RPMI8226 (cell line): ENCODE results near the gene CYTH1.

ENCODE experiments used
- DNase-seq: peaks from one replicate; pipeline ENCODE4 v3.0.0-alpha.2; 2015

Gene CYTH1, protein sequence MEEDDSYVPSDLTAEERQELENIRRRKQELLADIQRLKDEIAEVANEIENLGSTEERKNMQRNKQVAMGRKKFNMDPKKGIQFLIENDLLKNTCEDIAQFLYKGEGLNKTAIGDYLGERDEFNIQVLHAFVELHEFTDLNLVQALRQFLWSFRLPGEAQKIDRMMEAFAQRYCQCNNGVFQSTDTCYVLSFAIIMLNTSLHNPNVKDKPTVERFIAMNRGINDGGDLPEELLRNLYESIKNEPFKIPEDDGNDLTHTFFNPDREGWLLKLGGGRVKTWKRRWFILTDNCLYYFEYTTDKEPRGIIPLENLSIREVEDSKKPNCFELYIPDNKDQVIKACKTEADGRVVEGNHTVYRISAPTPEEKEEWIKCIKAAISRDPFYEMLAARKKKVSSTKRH

DNA sequence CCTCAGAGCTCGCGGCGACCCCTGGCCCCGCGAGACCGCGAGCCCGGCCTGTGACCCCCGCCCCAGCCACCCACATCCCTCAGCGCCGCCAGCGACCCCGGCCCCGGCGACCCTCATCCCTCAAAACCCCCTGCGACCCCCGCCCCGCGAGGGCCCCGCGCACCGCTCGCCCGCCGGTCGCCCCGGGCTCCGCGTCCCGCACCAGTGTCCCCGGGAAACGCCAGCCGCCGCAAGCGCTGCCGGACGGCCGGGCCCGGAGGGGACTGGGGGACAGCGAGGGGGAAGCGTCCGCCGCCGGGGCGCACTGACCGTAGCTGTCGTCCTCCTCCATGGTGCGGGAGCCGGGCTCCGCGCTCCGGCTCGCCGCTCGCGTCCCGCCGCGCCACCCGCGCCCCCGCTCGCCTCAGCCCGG is at the start of gene CYTH1:
CYTH1 (minus strand) TSS at position 381 of the 412 bp plus-strand sequence; CDS start at position 331, 50 bp downstream.
- no peak for DNase-seq

DNA sequence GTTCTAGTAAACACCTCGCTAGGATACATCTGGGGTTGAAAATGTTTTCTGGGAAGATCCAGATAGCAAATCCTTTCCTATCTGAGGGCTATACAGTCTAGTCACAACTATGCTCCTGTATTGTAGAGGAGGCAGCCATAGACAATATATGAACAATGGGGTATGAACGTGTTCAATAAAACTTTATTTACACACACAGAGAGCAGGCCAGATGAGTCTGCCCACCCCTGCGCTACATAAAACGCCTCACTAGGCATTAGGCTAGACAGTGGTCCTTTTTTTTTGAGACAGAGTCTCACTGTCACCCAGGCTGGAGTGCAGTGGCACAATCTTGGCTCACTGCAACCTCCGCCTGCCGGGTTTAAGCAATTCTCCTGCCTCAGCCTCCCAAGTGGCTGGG is 47.4 kb upstream of the CYTH1 start:
- no peak for DNase-seq

DNA sequence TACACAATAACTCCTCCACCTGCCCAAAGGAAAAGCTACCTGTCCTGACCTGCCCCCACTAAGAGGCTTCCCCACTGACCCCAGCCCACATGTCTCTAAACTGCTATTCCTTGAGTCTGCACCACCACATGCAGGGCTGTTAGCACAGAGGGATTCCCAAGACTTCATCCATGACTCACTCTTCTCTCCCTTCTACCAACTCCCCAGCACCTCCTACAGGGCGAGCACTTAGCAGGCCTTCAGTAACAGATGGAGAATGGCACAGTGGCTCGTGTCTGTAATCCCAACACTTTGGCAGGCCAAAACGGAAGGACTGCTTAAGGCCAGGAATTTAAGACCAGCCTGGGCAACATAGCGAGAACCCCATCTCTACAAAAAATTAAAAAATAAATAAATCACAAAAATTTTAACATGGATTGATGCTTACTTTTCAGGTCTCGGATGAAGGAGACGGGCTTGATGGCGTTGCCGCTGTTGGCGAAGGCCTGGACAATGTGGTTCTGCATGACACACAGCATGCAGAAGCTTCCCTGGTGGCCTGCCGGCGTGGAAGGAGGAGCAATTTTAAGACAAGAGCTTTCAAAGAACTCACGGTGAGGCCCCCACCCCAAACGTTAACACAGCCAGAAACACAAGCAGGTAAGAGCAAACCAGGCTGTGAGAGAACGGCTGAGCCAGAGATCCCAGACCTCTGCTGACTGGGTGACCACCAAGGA is 46.6 kb upstream of the CYTH1 start:
- no peak for DNase-seq

DNA sequence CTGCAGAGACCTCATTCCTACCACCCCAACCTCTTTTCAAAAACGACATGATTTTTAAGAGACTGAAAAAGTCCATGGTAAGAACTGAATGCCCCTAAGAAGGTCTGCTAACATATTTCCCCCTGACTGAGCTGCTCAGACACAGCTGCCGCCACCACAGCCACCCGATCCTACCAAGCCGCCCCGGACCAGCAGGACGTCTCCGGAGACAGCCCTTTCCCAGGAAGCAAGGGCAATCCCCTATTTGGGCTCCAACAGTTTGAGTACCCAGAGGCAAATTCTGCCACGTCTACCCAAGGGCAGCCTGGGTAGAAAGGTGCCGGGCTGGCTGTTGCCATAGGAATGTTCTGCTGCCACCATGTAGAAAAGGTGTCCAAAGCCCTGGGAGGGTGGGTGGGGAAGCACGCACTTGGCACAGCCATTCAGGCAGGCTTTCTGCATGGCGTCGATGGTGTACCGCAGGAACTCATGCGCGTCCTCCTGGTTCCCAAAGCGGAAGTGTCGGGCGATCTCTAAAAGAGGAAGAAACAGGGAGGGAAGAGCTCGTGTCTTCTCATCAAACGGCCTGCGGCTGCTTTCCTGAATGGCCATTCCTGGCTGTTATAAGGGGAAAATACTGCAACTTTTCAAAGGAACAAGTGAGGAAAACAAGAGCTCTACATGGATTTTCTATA is 44.9 kb upstream of the CYTH1 start:
- no peak for DNase-seq

DNA sequence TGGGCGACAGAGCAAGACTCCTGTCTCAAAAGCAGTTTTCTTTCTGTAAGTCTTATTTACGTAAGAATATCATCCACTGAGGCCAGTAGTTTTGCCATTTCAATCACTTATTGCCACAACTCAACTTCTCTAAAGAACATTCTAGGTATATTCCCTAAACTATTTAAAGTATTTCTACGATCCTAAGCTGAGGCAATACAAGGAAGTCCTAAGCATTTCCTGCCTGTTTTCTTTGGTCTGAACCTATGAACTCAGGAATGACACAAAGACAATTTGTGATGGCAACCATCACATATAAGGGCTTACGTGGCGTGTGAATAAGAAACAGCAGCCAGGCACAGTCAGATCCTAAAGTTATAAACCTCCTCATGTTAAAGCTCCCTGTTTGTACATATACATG is 44.3 kb upstream of the CYTH1 start:
- no peak for DNase-seq

DNA sequence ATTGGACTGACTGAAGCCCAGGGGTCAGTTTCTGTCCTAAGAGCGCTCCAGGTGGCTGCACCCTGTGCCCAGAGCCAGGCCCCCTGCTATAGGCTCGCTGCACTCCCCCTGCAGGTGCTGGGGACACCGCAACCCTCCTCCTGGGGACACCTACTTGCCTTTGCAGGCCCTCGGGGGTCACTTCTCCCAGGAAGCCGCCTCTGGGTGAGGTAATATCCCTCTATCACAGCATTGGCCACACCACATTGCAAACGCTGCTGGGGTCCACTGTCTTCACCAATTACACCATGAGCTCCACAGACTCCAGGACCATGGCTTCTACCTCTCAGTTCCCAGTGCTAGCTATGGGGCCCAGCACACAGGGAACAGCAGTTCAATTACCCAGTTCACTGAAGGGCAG is 43.6 kb upstream of the CYTH1 start:
- DNase-seq: no peak

DNA sequence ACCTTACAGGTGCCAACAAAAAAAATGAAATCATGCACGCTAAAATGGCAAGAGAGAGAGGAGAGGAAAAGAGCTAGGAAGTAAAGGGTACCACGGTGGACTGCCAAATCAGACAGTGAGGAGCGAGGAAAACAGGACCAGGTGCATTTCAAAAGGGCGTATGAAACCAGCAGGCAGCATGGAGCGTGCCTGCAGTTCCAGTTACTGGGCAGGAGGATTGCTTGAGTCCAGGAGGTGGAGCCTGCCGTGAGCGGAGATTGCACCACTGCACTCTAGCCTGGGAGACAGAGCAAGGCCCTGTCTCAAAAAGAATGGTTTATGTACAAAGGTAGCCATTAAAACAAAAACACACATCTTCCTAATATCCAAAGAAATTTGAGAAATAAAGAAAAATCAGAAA is 42.2 kb upstream of the CYTH1 start:
- no peak for DNase-seq

DNA sequence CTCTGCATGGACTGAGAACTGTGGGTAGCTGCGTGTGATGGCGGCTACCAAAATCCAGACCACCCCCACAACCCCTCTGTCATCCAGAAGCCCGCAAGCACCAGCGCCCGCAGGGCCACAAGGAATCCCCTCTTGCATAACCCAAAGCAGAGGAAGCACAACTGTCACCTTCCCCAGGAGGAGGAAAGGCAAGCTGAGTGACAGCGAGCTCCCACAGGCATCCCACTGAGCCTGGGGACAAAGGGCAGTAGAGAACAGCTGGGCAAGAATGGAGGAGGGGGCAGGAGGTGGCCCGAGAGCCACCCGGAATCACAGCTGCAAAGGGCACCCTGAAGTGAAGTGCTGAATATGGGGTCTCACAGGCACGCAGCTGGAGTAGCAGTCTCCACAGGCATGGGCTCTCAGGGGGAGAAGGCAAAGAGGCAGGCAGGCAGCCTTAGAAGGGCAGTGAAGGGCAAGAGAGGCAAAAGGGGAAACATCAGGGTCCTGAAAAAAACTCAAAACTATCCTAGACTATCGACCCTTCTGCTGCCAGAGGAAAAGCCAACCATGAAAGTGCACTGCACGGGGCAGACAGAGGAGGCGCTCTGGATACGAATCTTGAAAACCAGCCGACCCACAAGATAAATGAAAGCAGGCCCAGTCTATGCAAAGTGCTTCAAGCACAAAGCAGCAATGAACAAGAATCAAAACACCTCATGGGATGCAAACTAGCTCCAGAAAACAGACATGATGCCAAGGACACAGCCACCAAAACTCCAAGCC is 41.4 kb upstream of the CYTH1 start:
- DNase-seq: no peak

DNA sequence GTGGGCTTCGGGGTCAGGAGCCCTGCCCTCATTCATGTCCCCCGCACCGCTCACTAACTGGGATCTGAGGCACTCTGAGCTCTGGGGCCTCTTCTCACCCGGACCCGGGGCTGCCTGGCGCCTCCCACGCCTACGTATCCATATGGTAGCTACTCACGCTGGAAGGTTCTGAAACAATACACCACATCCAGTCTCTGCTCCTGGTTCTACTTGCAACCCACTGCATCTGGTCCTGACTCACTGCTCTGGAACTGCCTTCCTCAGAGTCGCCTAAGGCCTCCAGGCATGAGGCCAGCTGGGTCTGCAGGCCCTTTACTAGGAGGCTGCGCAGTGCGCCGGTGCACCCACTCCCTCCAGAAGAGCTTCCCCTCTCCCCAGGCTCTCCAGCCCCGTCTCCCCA is 40.5 kb upstream of the CYTH1 start:
- DNase-seq: no peak

DNA sequence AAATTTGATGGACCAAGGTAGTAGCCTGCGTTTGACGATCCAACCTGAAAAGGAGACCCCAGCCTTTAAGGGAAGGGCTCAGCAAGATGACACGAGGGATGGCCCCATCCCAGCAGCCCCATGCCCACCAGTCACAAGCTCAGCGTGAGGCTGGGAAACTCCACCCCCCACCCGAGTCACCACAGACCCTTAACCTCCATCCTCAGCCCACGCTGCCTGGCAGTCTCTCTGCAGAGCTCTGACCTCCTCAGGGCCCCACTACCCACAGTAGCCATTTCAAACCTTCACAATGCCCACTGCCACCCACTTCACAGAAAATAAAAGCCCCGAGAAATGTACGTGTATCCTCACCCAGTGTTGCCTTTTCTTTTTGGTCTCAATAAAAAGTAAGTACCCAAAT is 39.9 kb upstream of the CYTH1 start:
- DNase-seq: no peak

DNA sequence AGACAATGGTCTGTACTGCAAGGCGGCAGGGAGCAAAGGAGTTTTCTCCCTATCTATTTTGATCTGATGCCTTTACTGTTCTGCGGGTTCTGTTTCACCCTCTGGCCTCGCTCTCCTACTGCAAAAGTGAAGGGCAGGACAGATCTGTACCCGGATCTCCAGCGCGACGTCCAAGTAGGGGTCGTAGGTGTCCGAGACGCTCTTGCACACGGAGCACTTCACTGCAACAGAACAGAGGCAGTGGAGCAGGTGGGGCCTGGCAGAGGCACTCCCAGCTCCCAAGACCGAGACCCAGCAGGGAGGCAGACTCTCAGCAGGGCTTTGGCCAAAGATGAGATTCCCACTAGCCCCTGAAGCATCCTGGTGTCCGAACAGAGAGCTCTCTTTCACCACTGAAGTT is 38.8 kb upstream of the CYTH1 start:
- no peak for DNase-seq

DNA sequence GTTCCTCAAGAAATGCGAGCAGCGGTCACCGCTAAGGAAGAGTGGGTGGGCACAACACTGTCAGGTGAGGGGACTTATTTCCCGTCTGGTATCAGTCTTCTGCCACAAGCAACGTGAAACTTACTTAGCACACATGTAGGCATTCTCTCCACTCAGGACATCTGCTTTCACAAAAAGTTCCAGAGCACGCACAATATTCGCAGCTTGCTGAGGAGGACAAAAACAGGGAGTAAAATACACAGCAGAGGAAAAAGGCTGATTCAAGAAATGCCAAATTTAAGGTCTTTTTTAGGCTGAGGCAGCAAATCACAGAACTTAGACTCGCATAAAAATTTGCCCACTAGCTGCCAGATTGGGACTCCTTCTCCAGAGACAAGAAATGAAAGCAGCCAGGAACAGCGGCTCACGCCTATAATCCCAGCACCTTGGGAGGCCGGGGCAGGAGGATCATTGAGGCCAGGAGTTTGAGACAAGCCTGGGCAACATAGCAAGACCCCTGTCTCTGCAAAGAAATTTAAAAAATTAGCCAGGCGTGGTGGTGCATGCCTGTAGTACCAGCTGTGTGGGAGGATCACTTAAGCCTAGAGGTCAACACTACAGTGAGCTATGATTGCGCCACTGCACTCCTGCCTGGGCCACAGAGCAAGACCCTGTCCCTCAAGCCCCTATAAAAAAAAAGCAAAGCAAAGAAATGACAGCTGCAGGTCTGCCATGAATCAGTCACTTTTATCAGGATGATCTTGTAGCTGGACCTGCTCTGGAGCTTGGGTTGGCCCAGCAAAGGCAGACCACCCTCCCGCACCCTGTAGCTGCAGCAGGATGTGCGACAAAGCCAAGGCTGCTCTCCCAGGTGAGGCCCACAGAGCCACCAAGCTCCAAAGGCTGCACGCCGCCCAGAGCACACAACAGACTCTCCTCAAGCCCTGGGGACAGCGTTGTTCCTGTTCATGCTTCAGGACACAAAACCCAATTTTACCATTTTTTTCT is 38.0 kb upstream of the CYTH1 start:
- no peak for DNase-seq

DNA sequence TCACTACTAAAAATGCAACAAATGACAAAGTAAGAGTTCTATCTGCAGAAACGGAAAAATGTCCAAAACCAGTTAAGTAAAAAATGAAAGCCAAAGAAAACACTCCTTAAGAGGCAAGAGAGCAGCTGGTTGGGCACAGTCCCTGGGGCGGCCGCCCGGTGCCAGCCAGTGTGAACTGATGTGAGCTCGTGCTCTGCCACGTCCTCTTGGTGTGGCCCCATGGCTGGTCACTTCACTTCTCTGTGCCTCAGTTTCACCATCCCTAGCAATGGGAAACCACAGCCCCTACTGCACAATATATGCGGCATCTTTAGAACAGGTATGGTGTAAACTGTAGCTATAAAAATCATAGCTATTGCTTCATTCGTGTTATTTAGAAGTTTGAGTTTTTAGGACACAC is 37.3 kb upstream of the CYTH1 start:
- DNase-seq: no peak

DNA sequence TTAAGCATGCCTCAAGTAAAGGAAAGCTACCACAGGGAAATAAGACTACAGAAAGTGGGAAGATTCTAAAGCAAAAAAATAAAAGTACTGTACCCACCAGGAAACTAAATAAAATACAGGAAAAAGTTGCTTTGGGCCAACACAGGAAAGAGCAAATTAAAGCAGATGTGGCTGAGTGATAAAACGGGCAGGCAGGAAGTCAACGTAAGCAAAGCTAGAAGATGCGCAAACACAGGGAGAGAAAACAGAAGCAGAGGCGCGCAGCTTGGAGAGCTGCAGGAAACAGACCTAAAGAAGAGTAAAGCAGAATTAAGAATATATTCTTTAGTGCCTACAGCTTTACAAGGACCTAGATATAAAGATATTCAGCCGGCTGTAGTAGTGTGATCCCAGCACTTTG is 36.9 kb upstream of the CYTH1 start:
- DNase-seq: no peak

DNA sequence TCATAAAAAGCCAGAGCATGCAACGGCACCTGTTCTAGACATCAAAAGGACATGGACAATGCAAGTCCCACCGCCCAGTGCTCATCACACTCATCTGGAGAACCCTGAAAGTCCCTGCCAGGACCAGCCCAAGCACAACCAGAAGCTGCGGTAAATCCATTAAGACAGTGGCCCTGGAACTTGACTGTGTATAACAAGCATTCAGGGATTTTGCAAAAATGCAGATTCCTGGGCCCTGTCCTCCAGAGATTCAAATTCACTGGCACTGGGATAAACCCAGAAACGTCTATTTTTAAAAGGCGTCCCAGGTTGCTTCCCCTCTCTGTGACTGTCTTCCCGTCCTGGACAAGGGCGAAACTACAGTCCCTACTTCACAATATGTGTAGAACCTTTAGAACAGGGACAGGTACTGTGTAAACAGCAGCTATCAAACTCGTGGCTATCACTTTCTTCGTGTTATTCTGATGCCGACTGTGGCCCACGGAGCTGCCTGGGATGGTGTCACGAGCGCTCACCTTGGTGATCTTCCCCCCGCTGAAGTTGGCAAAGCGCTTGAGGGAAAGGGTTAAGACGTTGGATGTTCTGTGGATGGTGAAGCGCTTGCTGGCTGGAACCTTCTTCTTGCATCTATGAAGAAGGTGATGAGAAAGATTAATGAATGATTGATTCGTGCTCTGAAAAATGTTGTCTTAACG is 36.2 kb upstream of the CYTH1 start:
- no peak for DNase-seq

DNA sequence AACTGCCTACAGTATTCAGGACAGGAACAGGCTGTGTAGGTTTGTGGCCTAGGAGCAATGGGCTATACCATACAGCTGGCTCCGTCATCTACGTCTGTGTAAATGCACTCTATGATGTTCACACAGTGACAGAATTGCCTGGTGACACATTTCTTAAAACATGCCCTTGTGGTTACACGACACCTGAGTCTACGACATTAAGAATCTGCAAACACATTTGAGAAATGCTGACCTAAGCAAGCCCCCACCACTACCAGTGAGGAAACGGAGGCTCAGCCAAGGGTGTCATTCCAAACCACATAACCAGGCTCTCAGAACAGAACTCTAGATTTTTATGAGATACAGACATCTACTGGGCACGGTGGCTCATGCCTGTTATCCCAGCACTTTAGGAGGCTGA is 35.0 kb upstream of the CYTH1 start:
- no peak for DNase-seq

DNA sequence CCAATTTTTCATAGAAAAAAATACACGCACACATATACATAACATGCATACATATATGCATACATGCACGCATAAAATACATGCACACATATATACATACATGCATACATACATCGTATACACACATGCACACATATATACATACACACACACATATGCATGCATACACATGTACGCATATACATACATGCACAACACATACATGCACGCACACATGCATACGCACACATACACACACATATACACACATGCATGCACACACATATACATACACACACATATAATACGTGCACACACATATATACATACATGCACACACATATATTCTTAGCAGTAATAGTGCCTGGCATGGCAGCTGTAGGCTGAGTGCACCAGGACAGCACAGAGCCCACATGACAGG is 33.6 kb upstream of the CYTH1 start:
- no peak for DNase-seq

DNA sequence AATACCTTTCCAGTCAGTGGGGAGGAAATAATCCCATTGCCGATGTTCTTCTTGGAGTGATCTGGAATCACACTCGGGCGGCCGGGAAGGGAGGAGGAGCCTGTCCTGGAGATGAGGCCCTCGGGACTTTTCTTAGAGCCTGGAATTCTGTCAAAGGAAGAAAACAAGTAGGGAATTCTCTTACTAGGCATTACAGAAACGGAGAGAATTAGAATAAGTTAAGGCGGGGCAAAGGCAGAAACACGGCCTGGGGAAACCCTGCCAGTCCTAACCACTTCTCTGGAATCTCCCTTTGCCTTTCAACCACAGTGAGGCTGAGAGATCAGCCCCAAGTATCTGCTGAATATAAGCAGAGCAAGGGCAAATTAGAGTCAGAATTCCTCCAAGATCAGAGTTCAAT is 30.8 kb upstream of the CYTH1 start:
- no peak for DNase-seq

DNA sequence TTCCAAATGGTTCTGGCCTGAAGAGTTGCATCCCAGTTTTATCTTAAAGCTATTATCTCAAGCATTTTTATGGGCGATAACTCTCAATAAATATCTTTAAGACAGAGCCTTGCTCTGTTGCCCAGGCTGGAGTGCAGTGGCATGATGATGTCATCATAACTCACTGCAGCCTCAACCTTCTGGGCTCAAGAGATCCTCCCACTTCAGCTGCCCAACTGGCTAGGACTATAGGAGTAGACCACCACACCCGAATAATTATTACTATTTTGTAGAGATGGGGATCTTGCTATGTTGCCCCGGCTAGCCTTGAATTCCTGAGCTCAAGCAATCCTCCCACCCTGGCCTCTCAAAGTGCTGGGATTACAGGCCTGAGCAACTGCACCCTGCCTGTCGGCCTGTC is 26.1 kb upstream of the CYTH1 start:
- DNase-seq: no peak

DNA sequence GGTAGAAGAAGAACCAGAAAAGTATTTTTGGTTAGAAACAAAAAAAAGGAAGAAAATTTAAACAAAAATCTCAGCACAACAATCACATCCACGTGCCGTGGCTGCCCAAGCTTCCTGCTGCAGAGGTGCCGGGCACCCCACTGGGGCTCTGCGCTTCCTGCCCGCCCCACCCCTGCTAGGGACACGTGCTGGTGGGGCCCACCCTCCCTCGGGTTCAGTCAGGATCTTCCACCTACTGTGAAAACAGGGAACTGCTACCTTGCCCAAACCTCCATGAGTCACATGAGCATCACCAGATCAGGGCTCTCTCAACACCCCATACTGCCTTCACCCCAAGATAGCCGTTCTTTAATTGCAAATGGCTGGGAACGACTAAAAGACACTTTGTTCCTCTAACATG is 24.4 kb upstream of the CYTH1 start:
- DNase-seq: no peak

DNA sequence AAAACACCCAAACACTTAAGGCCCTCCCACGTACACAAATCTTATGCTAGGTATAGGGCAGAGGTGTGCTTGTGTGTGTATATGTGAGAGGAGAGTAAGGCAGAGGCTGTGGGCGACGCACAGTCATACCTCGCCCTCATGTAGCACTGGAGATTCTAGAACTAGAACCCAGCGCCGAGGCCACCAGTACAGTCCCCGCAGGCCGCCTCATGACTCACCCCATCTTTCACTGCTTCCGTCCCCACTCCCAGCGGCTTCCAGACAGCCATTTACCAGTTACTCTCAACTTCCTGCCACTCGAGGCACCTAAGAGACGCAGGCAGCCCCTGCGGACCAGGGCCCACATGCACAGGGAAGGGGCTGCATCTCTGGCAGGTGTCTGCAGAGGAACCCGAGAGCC is 23.2 kb upstream of the CYTH1 start:
- DNase-seq: no peak
